H1 (cell line): Measurements from ENCODE around the gene RIPOR3. TPM values are rescaled to one million over a fixed set of nuclear protein-coding genes. Genes with fewer than 3 reads are reported as not detected.

Source experiments
- CTCF ChIA-PET: fragments of 300-600 bp; sonication (Branson Sonifier 250); formaldehyde crosslinking; loops from one replicate; lab custom pipeline; 2021; ENCODE audit not compliant: partially characterized antibody; lab: Charles Lee
- POLR2A ChIA-PET: fragments of 300-600 bp; sonication (Branson Sonifier 250); formaldehyde crosslinking; loops from one replicate; lab custom pipeline; 2021; ENCODE audit warnings: inconsistent platforms; ENCODE audit not compliant: partially characterized antibody; lab: Charles Lee
- DNase-seq, 2 experiments: peaks; one replicate each; pipeline versions ENCODE4 v3.0.0 to v3.0.0-alpha.2; 2010 to 2022; ENCODE audit warnings: low spot score in 2 of 2, low read depth in 1 of 2, mixed read lengths in 1 of 2
- FAIRE-seq: peaks from 2 replicates; lab custom pipeline; 2011; peaks lifted over from hg19 to GRCh38; lab: Jason Lieb, UNC
- H2AFZ ChIP-seq: 2 replicates; pipeline ENCODE4 v1.8.1; 2012; ENCODE audit warnings: low read length, inconsistent platforms
- H2AK5ac ChIP-seq: 2 replicates; pipeline ENCODE4 v1.6.1; 2013; ENCODE audit warnings: low read depth, low read length
- H2BK120ac ChIP-seq: replicated peaks from 2 replicates; pipeline ENCODE3; 2013; ENCODE audit warnings: low read depth, low read length, inconsistent platforms
- H2BK12ac ChIP-seq: 2 replicates; pipeline ENCODE4 v1.6.1; 2013; ENCODE audit warnings: low read depth, low read length
- H2BK15ac ChIP-seq: 2 replicates; pipeline ENCODE4 v1.6.1; 2013; ENCODE audit warnings: low read length
- H2BK20ac ChIP-seq: 2 replicates; pipeline ENCODE4 v1.6.1; 2013; ENCODE audit warnings: low read length
- H2BK5ac ChIP-seq: 2 replicates; pipeline ENCODE4 v1.6.1; 2013; ENCODE audit warnings: low read depth, low read length
- H3K14ac ChIP-seq: 2 replicates; pipeline ENCODE4 v1.6.1; 2013; ENCODE audit warnings: inconsistent platforms; ENCODE audit not compliant: insufficient read length
- H3K18ac ChIP-seq: 2 replicates; pipeline ENCODE4 v1.6.1; 2013; ENCODE audit warnings: low read length; ENCODE audit errors: extremely low read depth
- H3K23ac ChIP-seq: 2 replicates; pipeline ENCODE4 v1.6.1; 2013; ENCODE audit warnings: inconsistent platforms; ENCODE audit not compliant: insufficient read length
- H3K23me2 ChIP-seq: 2 replicates; pipeline ENCODE4 v1.6.1; 2013; ENCODE audit warnings: low read depth, low read length
- H3K27ac ChIP-seq: 2 replicates; pipeline ENCODE4 v1.6.1; 2011; ENCODE audit warnings: low read depth, low read length, inconsistent platforms
- H3K27me3 ChIP-seq, 4 experiments: replicated peaks in 1 of 4; 1 replicate in 1 of 4; 2 replicates in 3 of 4; pipeline versions ENCODE4 v1.6.1 to v1.8.1; 2011 to 2013; ENCODE audit warnings: low read length in 3 of 4, mild to moderate bottlenecking in 3 of 4, inconsistent platforms in 2 of 4, mixed read lengths in 2 of 4, moderate library complexity in 1 of 4; ENCODE audit not compliant: control insufficient read depth in 3 of 4, insufficient read depth in 3 of 4; ENCODE audit errors: extremely low read depth in 1 of 4
- H3K36me3 ChIP-seq, 4 experiments: 2 replicates each; pipeline versions ENCODE4 v1.6.1 to v1.8.1; 2011 to 2013; ENCODE audit warnings: mild to moderate bottlenecking in 4 of 4, low read length in 3 of 4, moderate library complexity in 2 of 4, control low read depth in 1 of 4, inconsistent platforms in 1 of 4; ENCODE audit not compliant: insufficient read depth in 4 of 4, control insufficient read depth in 2 of 4
- H3K4ac ChIP-seq: replicated peaks from 2 replicates; pipeline ENCODE3; 2013; ENCODE audit warnings: low read length, low read depth, mixed read lengths, inconsistent platforms; ENCODE audit not compliant: insufficient read length
- H3K4me1 ChIP-seq, 4 experiments: replicated peaks in 1 of 4; 1 replicate in 1 of 4; 2 replicates in 3 of 4; pipeline versions ENCODE4 v1.6.1 to v1.8.1; 2011 to 2013; ENCODE audit warnings: low read length in 3 of 4, inconsistent platforms in 2 of 4, mixed read lengths in 1 of 4; ENCODE audit not compliant: insufficient read depth in 4 of 4, control insufficient read depth in 3 of 4
- H3K4me2 ChIP-seq, 2 experiments: 2 replicates each; pipeline versions ENCODE4 v1.6.1 to v1.8.1; 2011 to 2013; ENCODE audit warnings: low read depth in 2 of 2, low read length in 2 of 2, control low read depth in 1 of 2, inconsistent platforms in 1 of 2, mild to moderate bottlenecking in 1 of 2; ENCODE audit not compliant: insufficient read depth in 1 of 2
- H3K4me3 ChIP-seq, 4 experiments: fragments of 200-600, 300-600 bp in 1 of 4; sonication (generic), shearing (Covaris generic), sonication (Bioruptor Twin) in 1 of 4; 2 replicates each; pipeline versions ENCODE4 v1.5.1 to v1.8.1; 2011 to 2016; ENCODE audit warnings: low read length in 4 of 4, low read depth in 3 of 4, control low read depth in 2 of 4, inconsistent platforms in 2 of 4, mild to moderate bottlenecking in 2 of 4, mixed read lengths in 1 of 4, moderate library complexity in 1 of 4; ENCODE audit not compliant: insufficient read depth in 2 of 4; ENCODE audit errors: extremely low read depth in 1 of 4
- H3K56ac ChIP-seq: replicated peaks from 2 replicates; pipeline ENCODE3; 2013; ENCODE audit warnings: low read depth, mild to moderate bottlenecking, mixed read lengths, low read length, inconsistent platforms; ENCODE audit not compliant: insufficient read length
- H3K79me1 ChIP-seq: 2 replicates; pipeline ENCODE4 v1.6.1; 2013; ENCODE audit warnings: low read depth, low read length, control low read depth
- H3K79me2 ChIP-seq, 2 experiments: 2 replicates each; pipeline versions ENCODE4 v1.6.1 to v1.8.1; 2012 to 2013; ENCODE audit warnings: low read length in 2 of 2, mild to moderate bottlenecking in 2 of 2, inconsistent platforms in 1 of 2; ENCODE audit not compliant: insufficient read depth in 2 of 2, control insufficient read depth in 1 of 2
- H3K9ac ChIP-seq, 4 experiments: replicated peaks in 1 of 4; 1 replicate in 1 of 4; 2 replicates in 3 of 4; pipeline versions ENCODE4 v1.6.1 to v1.8.1; 2011 to 2013; ENCODE audit warnings: low read depth in 3 of 4, low read length in 3 of 4, control low read depth in 2 of 4, mild to moderate bottlenecking in 2 of 4, moderate library complexity in 2 of 4, inconsistent platforms in 1 of 4; ENCODE audit errors: extremely low read depth in 1 of 4
- H3K9me3 ChIP-seq, 2 experiments: 2 replicates each; pipeline versions ENCODE4 v1.6.1 to v1.8.1; 2012 to 2013; ENCODE audit warnings: mild to moderate bottlenecking in 2 of 2, moderate library complexity in 2 of 2, control low read depth in 1 of 2, inconsistent platforms in 1 of 2, low read depth in 1 of 2, low read length in 1 of 2, mixed read lengths in 1 of 2; ENCODE audit not compliant: insufficient read depth in 2 of 2
- H4K20me1 ChIP-seq, 2 experiments: replicated peaks in 1 of 2; 2 replicates each; pipeline versions ENCODE3 to v1.8.1; 2011 to 2013; ENCODE audit warnings: inconsistent platforms in 2 of 2, low read length in 2 of 2, mild to moderate bottlenecking in 1 of 2; ENCODE audit not compliant: insufficient read depth in 2 of 2, control insufficient read depth in 1 of 2
- H4K5ac ChIP-seq: 2 replicates; pipeline ENCODE4 v1.6.1; 2013; ENCODE audit warnings: low read length, low read depth, mixed read lengths, inconsistent platforms; ENCODE audit not compliant: insufficient read length
- H4K8ac ChIP-seq: 2 replicates; pipeline ENCODE4 v1.8.0; 2013; ENCODE audit warnings: mild to moderate bottlenecking, moderate library complexity, low read length, inconsistent platforms; ENCODE audit not compliant: insufficient read depth; ENCODE audit errors: extremely low read depth
- H4K91ac ChIP-seq: replicated peaks from 2 replicates; pipeline ENCODE3; 2013; ENCODE audit warnings: low read length, mixed read lengths, inconsistent platforms; ENCODE audit not compliant: insufficient read length
- BRCA1 ChIP-seq: IDR thresholded peaks from 2 replicates; pipeline ENCODE4 v1.6.1; 2012; ENCODE audit warnings: low read depth, low read length, improper control_type of control experiment
- E2F6 ChIP-seq: IDR thresholded peaks from 2 replicates; pipeline ENCODE4 v1.6.1; 2012; ENCODE audit warnings: inconsistent platforms
- GTF2F1 ChIP-seq: IDR thresholded peaks from 2 replicates; pipeline ENCODE4 v1.6.1; 2012; ENCODE audit warnings: low read depth, low read length, improper control_type of control experiment, borderline replicate concordance
- HDAC2 ChIP-seq, 2 experiments: fragments of 300-600 bp in 1 of 2; sonication (generic) in 1 of 2; IDR thresholded peaks; 2 replicates each; pipeline ENCODE4 v1.6.1; 2011 to 2012; ENCODE audit warnings: low read depth in 2 of 2, low read length in 2 of 2, mild to moderate bottlenecking in 2 of 2, moderate library complexity in 2 of 2, borderline replicate concordance in 1 of 2, inconsistent platforms in 1 of 2
- NANOG ChIP-seq: IDR thresholded peaks from 2 replicates; pipeline ENCODE4 v1.6.1; 2011; ENCODE audit warnings: low read length, low read depth, mild to moderate bottlenecking, inconsistent platforms; ENCODE audit not compliant: insufficient read depth, poor library complexity, severe bottlenecking
- POU5F1 ChIP-seq: IDR thresholded peaks from 2 replicates; pipeline ENCODE4 v1.6.1; 2011; ENCODE audit warnings: low read depth, mild to moderate bottlenecking, low read length, moderate library complexity
- RNF2 ChIP-seq: fragments of 200-900, 300-1000 bp; sonication (generic); IDR thresholded peaks from 2 replicates; pipeline ENCODE4 v1.7.1; 2016; ENCODE audit warnings: borderline replicate concordance, low read depth, mild to moderate bottlenecking, antibody characterized with exemption, low read length; ENCODE audit not compliant: poor library complexity, severe bottlenecking; ENCODE audit errors: missing control alignments
- SUZ12 ChIP-seq: fragments of 200-600 bp; sonication (generic); IDR thresholded peaks from 2 replicates; pipeline ENCODE4 v1.6.1; 2012; ENCODE audit warnings: mild to moderate bottlenecking, inconsistent platforms, low read length, moderate library complexity, mixed read lengths
- TAF7 ChIP-seq: optimal IDR thresholded peaks from 2 replicates; pipeline ENCODE3; 2011; ENCODE audit warnings: low read depth, mild to moderate bottlenecking, inconsistent platforms, low read length, moderate library complexity, borderline replicate concordance
- TCF12 ChIP-seq: IDR thresholded peaks from 2 replicates; pipeline ENCODE4 v1.6.1; 2011; ENCODE audit warnings: low read depth, mild to moderate bottlenecking, low read length
- WGBS, 2 experiments: shearing (Covaris generic) in 1 of 2; methylation state at CpG; one replicate each; pipeline versions ENCODE4 v1.1.6 to v1.1.7; 2013 to 2015; ENCODE audit warnings: low lambda C conversion rate in 2 of 2, mixed read lengths in 2 of 2, inconsistent platforms in 1 of 2, low coverage in 1 of 2, missing lambda C conversion rate in 1 of 2; ENCODE audit not compliant: insufficient replicate concordance in 2 of 2, insufficient coverage in 1 of 2, insufficient read length in 1 of 2; ENCODE audit errors: extremely low coverage in 1 of 2, missing lambda C conversion rate in 1 of 2; 5-methylcytosine and 5-hydroxymethylcytosine counted together
- polyA plus RNA-seq, 7 experiments: library from polyadenylated mRNA; depleted of rRNA in 3 of 7; stranded (reverse) in 5 of 7; unstranded in 2 of 7; fragments of >200 nt in 5 of 7; fragments of 200-250 nt in 2 of 7; gene quantifications; 1 replicate in 5 of 7; 2 replicates in 1 of 7; 4 replicates in 1 of 7; pipeline versions ENCODE4 v1.2.1 to v1.2.3, GENCODE V29; 2011 to 2013; ENCODE audit warnings: missing spikeins in 2 of 7, mixed read lengths in 2 of 7
- total RNA-seq: library from RNA; stranded (reverse); fragmentation: NEBNext Ultra II Directional; extraction: Animal tissue kit (Norgen Biotek cat#: 25700); gene quantifications from 2 replicates; pipeline ENCODE4 v1.2.1, GENCODE V29; 2021

The RIPOR3 gene
- total and polyA plus RNA-seq, 2 of the 8 experiments (the other 6 are each of a cell fraction or from before 2014, with no cell fraction given), result 3.6 to 4.5 TPM

GRCh38 chr20:50629670-50630045 lies 61.7 kb downstream of the RIPOR3 start:
- Histone ChIP-seq H3K27ac (no peak overlapping the region), H4K20me1 (peaks cover 0 to 2% of the 10 kb centered on the region in 2 experiments), H2BK15ac (no peak overlapping the region), H3K27me3 (no peaks in the 10 kb centered on the region), H2AFZ (no peak overlapping the region), H2AK5ac (no peak overlapping the region), H3K18ac (no peak overlapping the region), H2BK20ac (no peak overlapping the region), H3K23ac (no peak overlapping the region), H3K79me1 (no peaks in the 10 kb centered on the region), H3K4me1 (peaks cover 0 to 8% (median 3%) of the 10 kb centered on the region in 4 experiments; a peak in 4 of 7 replicates), H3K9me3 (no peaks in the 10 kb centered on the region), H4K8ac (no peak overlapping the region), H3K4me2 (no peak overlapping the region), H2BK120ac (no peak overlapping the region), H3K4ac (no peak overlapping the region), H3K36me3 (no peaks in the 10 kb centered on the region), H3K9ac (no peak overlapping the region), H3K56ac (no peak overlapping the region), H3K23me2 (no peaks in the 10 kb centered on the region), H3K14ac (no peak overlapping the region), H2BK12ac (no peak overlapping the region), H4K91ac (peak overlapping the region; percentile 42), H3K79me2 (no peaks in the 10 kb centered on the region), H3K4me3 (no peak overlapping the region), H2BK5ac (no peak overlapping the region), H4K5ac (no peak overlapping the region)
- ChIA-PET CTCF (interaction anchor here (1.6 to 5.9 kb wide), 3 partner anchors 8 to 159 kb away, joined by 8 to 61 read pairs (median 57); no protein-coding TSS in a partner anchor), POLR2A (no interaction called here)
- TF ChIP-seq E2F6 (no peak), TAF7 (no peak), HDAC2 (IDR thresholded peaks at IDR 0.05; ENCODE audit: borderline replicate concordance in 1 of 2, low read depth in 2 of 2, low read length in 2 of 2) (no peak; a peak in 1 of 4 replicates), POU5F1 (no peak), BRCA1 (no peak), GTF2F1 (no peak), SUZ12 (no peak), NANOG (no peak), TCF12 (no peak), RNF2 (no peak)
- no peak for FAIRE-seq
- WGBS, 2 experiments, result 97% methylated on average over 7 of the region's 7 CpGs; no CpG with 5 or more reads in 1 of the 2 experiments
- DNase-seq, result no peak
